WTC11 (cell line): ENCODE results near the gene THSD8. TPM values are rescaled to one million over a fixed set of nuclear protein-coding genes. Genes with fewer than 3 reads are reported as not detected.
A peak's percentile ranks its signal among the peaks of the same experiment; 100 is the strongest.

ENCODE experiments used
- ATAC-seq: fragments of 200-7000 bp; cut with Tn5 transposase; 2 replicates; pipeline ENCODE4 v1.10.0; 2021; ENCODE audit warnings: mild to moderate bottlenecking, moderate library complexity
- CTCF ChIA-PET: fragments of 300-600 bp; sonication (Branson Sonifier 250); formaldehyde crosslinking; loops from one replicate; lab custom pipeline; 2021; ENCODE audit warnings: antibody characterized with exemption; lab: Charles Lee
- POLR2A ChIA-PET: fragments of 350-600 bp; sonication (Branson Sonifier 250); formaldehyde crosslinking; loops from one replicate; lab custom pipeline; 2021; ENCODE audit warnings: antibody characterized with exemption; lab: Charles Lee
- DNase-seq: peaks from one replicate; pipeline ENCODE4 v3.0.0; 2021; ENCODE audit warnings: low spot score
- H3K27ac Mint-ChIP-seq: 2 replicates; pipeline ENCODE4 v1.8.0; 2021; ENCODE audit warnings: mixed read lengths
- H3K27me3 Mint-ChIP-seq: 2 replicates; pipeline ENCODE4 v1.8.0; 2021; ENCODE audit warnings: low read depth, mild to moderate bottlenecking, moderate library complexity, mixed read lengths
- H3K36me3 Mint-ChIP-seq: 2 replicates; pipeline ENCODE4 v1.8.0; 2021; ENCODE audit warnings: mixed read lengths
- H3K4me1 Mint-ChIP-seq: 2 replicates; pipeline ENCODE4 v1.8.0; 2022; ENCODE audit warnings: mixed read lengths
- H3K4me3 Mint-ChIP-seq: 2 replicates; pipeline ENCODE4 v1.8.0; 2021; ENCODE audit warnings: mild to moderate bottlenecking, moderate library complexity, mixed read lengths
- H3K9me3 Mint-ChIP-seq: 2 replicates; pipeline ENCODE4 v1.8.0; 2021; ENCODE audit warnings: mixed read lengths
- ATF1 ChIP-seq: sonication (generic); formaldehyde crosslinking; IDR thresholded peaks from 2 replicates; pipeline ENCODE4 v1.8.1; 2023; ENCODE audit warnings: mild to moderate bottlenecking, moderate library complexity, missing genetic modification reagents
- CBFB ChIP-seq: sonication (generic); formaldehyde crosslinking; IDR thresholded peaks from 2 replicates; pipeline ENCODE4 v1.8.1; 2022; ENCODE audit warnings: mild to moderate bottlenecking, low read depth, missing genetic modification reagents
- CREB1 ChIP-seq: sonication (generic); formaldehyde crosslinking; IDR thresholded peaks from 2 replicates; pipeline ENCODE4 v1.8.0; 2023; ENCODE audit warnings: mild to moderate bottlenecking, missing genetic modification reagents
- NFYB ChIP-seq: sonication (generic); formaldehyde crosslinking; conservative IDR thresholded peaks from 2 replicates; pipeline ENCODE4 v1.8.0; 2022; ENCODE audit warnings: low read depth, missing genetic modification reagents
- SP1 ChIP-seq: sonication (generic); formaldehyde crosslinking; conservative IDR thresholded peaks from 2 replicates; pipeline ENCODE4 v1.8.1; 2022; ENCODE audit warnings: missing genetic modification reagents
- TEAD4 ChIP-seq: sonication (generic); formaldehyde crosslinking; IDR thresholded peaks from 2 replicates; pipeline ENCODE4 v1.8.0; 2022; ENCODE audit warnings: mild to moderate bottlenecking, missing genetic modification reagents
- ZNF416 ChIP-seq: fragments of 250-450 bp; sonication (Bioruptor Pico); IDR thresholded peaks from 2 replicates; pipeline ENCODE4 v1.9.0; 2021; ENCODE audit warnings: mild to moderate bottlenecking, inconsistent platforms
- ZNF671 ChIP-seq: fragments of 250-450 bp; sonication (Bioruptor Pico); IDR thresholded peaks from 2 replicates; pipeline ENCODE4 v1.8.0; 2021; ENCODE audit warnings: mild to moderate bottlenecking
- total RNA-seq: library from RNA; stranded (reverse); gene quantifications from 3 replicates; pipeline ENCODE4 v1.2.3, GENCODE V29; 2021
- TF ChIP-seq, protein P1 (sequence below): sonication (generic); formaldehyde crosslinking; IDR thresholded peaks from 2 replicates; pipeline ENCODE4 v1.8.1; 2023; ENCODE audit warnings: mild to moderate bottlenecking, missing genetic modification reagents, borderline replicate concordance
- TF ChIP-seq, protein P2 (sequence below): fragments of 250-450 bp; sonication (Bioruptor Pico); conservative IDR thresholded peaks from 2 replicates; pipeline ENCODE4 v1.9.0; 2021; ENCODE audit warnings: mild to moderate bottlenecking
- TF ChIP-seq, protein P3 (sequence below): sonication (generic); formaldehyde crosslinking; IDR thresholded peaks from 2 replicates; pipeline ENCODE4 v1.8.1; 2023; ENCODE audit warnings: mild to moderate bottlenecking, missing genetic modification reagents, moderate library complexity
- TF ChIP-seq, protein P4 (sequence below): sonication (generic); formaldehyde crosslinking; IDR thresholded peaks from 2 replicates; pipeline ENCODE4 v1.8.0; 2022; ENCODE audit warnings: mild to moderate bottlenecking, missing genetic modification reagents
- TF ChIP-seq, protein P5 (sequence below): fragments of 250-450 bp; sonication (Bioruptor Pico); IDR thresholded peaks from 2 replicates; pipeline ENCODE4 v2.1.2; 2022; ENCODE audit warnings: mild to moderate bottlenecking, moderate library complexity
- TF ChIP-seq, protein P6 (sequence below): sonication (generic); formaldehyde crosslinking; IDR thresholded peaks from 2 replicates; pipeline ENCODE4 v1.8.1; 2023; ENCODE audit warnings: mild to moderate bottlenecking, missing genetic modification reagents
- TF ChIP-seq, protein P7 (sequence below): fragments of 250-450 bp; sonication (Bioruptor Pico); IDR thresholded peaks from 2 replicates; pipeline ENCODE4 v1.9.0; 2021; ENCODE audit warnings: moderate library complexity, mild to moderate bottlenecking, inconsistent platforms, borderline replicate concordance
- TF ChIP-seq, protein P8 (sequence below): sonication (generic); formaldehyde crosslinking; IDR thresholded peaks from 2 replicates; pipeline ENCODE4 v1.8.1; 2022; ENCODE audit warnings: mild to moderate bottlenecking, moderate library complexity, missing genetic modification reagents

The THSD8 gene
- total RNA-seq, 1 experiment from 2014 or later = 30.1 TPM

DNA sequence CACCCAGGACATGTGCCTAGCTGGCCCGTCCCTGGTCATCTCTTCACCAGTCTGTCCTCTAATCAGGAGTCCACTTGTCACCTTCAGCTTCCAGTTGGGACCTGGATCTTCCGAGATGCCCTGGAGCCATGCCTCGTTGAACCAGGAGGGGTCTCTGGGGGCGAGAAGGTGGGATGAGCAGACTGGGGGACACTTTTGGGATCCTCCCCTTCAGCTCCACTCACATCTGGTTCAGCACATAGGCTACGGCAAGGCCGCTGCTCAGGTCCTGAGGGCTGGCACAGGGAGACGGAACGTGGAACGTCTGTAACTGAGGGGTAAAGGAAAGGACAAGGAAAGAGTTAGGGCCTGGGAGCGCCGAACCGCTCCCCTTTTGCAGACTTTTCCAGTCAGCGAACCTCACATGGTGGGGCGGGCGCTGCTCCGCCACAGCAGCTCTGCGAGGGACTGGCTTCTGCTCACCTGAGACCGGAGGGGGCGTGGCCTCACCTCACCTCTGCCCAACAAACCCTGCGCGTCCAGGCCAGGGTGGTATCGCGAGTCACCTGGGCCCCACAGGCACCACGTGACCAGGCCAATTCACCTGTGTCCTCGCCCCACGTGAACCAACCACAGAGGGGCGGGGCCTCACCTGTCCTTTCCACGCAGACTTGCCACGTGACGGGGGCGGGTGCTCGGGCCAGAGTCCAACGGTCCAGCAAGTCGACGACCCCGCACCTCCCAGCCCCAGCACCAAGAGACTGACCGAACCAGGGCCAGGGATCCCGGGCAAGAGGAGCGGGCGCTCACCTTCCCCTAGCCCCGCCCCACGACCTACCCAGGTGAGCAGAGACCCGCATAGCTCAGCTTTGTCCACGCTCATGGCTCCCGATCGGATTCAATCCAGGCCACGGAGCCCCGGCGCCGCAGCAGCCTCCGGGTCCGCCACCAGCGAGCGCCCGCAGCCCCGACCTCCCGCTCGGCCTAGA lies 27.0 kb upstream of the THSD8 start, which contains the start of gene HOOK2 (continued):
- TF ChIP-seq, protein P1, sequence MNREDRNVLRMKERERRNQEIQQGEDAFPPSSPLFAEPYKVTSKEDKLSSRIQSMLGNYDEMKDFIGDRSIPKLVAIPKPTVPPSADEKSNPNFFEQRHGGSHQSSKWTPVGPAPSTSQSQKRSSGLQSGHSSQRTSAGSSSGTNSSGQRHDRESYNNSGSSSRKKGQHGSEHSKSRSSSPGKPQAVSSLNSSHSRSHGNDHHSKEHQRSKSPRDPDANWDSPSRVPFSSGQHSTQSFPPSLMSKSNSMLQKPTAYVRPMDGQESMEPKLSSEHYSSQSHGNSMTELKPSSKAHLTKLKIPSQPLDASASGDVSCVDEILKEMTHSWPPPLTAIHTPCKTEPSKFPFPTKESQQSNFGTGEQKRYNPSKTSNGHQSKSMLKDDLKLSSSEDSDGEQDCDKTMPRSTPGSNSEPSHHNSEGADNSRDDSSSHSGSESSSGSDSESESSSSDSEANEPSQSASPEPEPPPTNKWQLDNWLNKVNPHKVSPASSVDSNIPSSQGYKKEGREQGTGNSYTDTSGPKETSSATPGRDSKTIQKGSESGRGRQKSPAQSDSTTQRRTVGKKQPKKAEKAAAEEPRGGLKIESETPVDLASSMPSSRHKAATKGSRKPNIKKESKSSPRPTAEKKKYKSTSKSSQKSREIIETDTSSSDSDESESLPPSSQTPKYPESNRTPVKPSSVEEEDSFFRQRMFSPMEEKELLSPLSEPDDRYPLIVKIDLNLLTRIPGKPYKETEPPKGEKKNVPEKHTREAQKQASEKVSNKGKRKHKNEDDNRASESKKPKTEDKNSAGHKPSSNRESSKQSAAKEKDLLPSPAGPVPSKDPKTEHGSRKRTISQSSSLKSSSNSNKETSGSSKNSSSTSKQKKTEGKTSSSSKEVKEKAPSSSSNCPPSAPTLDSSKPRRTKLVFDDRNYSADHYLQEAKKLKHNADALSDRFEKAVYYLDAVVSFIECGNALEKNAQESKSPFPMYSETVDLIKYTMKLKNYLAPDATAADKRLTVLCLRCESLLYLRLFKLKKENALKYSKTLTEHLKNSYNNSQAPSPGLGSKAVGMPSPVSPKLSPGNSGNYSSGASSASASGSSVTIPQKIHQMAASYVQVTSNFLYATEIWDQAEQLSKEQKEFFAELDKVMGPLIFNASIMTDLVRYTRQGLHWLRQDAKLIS = no peak
- TF ChIP-seq TEAD4 (CRISPR knock-in tag) (no peak), ZNF671 (CRISPR knock-in tag) (no peak)
- TF ChIP-seq, protein P2, sequence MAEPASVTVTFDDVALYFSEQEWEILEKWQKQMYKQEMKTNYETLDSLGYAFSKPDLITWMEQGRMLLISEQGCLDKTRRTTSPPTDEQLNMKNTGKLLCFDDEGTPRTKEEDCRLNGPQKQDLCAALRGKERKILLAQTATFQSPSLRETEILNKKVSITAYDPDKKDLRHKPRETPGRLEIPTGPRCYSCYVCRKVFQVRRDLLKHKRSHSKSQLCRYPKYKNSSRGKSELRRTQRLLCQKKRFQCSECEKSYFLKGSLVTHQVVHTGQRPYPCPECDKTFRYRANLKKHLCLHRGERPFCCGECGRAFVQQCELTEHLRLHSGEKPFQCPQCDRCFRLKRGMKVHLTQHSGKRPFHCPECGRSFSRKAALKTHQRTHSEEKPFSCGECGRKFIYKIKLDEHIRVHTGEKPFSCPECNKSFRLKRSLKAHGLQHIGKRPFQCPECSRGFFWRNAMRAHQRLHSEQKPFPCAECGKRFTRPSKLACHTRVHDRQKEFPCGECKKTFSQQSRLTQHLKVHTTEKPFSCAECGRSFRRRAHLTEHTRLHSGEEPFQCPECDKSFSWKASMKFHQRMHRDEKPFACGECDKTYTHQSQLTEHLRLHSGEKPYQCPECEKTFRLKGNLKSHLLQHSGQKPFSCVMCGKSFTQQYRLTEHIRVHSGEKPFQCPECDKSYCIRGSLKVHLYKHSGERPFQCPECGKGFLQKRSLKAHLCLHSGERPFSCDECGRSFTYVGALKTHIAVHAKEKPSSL = no peak
- TF ChIP-seq, protein P3, sequence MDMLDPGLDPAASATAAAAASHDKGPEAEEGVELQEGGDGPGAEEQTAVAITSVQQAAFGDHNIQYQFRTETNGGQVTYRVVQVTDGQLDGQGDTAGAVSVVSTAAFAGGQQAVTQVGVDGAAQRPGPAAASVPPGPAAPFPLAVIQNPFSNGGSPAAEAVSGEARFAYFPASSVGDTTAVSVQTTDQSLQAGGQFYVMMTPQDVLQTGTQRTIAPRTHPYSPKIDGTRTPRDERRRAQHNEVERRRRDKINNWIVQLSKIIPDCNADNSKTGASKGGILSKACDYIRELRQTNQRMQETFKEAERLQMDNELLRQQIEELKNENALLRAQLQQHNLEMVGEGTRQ (CRISPR knock-in tag) = peak; percentile 99
- TF ChIP-seq, all 79 proteins: peak for 12

DNA sequence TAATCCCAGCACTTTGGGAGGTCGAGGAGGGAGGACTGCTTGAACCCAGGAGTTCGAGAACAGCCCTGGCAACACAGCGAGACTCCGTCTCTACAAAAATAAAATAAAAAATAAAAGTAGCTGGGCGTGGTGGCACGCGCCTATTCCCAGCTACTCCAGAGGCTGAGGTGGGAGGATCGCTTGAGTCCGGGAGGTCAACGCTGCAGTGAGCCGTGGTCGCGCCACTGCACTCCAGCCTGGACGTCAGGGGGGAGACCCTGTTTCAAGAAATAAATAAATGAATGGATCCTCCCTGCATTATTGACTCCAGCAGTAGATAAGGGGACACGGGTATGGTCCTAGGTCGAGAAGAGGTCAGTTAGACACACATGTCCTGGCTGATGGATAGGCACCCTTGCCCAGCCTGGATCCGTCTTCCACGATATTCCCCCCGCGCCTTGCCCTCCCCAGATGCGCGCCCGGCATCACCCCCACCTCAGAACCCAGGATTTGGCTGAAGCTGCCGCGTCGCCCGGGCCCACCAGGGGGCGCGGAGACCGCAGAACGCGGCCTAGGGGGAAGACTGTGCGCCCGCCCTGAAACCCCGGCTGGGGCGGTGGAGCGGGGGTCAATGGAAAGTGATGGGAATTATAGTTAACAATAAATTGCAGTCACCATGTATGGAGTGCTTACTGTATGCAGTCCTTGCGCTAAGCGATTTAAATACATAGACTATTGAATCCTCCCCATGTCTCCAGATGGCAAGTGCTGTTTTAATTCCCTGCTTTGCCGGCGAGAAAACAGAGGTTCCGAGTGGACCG lies 24.5 kb upstream of the THSD8 start:
- Mint-ChIP-seq H3K4me1 (peaks cover 21% of the 10 kb centered on the region), H3K27ac (peak overlapping the region; percentile 49), H3K27me3 (no peaks in the 10 kb centered on the region; the same call in 1 of the 2 replicates), H3K9me3 (no peaks in the 10 kb centered on the region), H3K36me3 (peaks cover 9% of the 10 kb centered on the region), H3K4me3 (peak overlapping the region; percentile 79)
- peak; percentile 39 for ATAC-seq
- POLR2A ChIA-PET = interaction anchor here (1.0 to 3.0 kb wide), 6 partner anchors 10 to 103 kb away, joined by 3 to 29 read pairs (median 6); partner anchors contain the start of genes DNASE2 and JUNB
- peak; percentile 91 for DNase-seq
- CTCF ChIA-PET = interaction anchor here (0.6 to 7.7 kb wide), 29 partner anchors 8 to 160 kb away, joined by 3 to 136 read pairs (median 7); partner anchors contain the start of genes BEST2, GCDH, GET3 and JUNB
- no peak for TF ChIP-seq CREB1 (CRISPR knock-in tag)
- TF ChIP-seq, protein P4, sequence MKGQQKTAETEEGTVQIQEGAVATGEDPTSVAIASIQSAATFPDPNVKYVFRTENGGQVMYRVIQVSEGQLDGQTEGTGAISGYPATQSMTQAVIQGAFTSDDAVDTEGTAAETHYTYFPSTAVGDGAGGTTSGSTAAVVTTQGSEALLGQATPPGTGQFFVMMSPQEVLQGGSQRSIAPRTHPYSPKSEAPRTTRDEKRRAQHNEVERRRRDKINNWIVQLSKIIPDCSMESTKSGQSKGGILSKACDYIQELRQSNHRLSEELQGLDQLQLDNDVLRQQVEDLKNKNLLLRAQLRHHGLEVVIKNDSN (CRISPR knock-in tag) = no peak
- TF ChIP-seq, protein P5, sequence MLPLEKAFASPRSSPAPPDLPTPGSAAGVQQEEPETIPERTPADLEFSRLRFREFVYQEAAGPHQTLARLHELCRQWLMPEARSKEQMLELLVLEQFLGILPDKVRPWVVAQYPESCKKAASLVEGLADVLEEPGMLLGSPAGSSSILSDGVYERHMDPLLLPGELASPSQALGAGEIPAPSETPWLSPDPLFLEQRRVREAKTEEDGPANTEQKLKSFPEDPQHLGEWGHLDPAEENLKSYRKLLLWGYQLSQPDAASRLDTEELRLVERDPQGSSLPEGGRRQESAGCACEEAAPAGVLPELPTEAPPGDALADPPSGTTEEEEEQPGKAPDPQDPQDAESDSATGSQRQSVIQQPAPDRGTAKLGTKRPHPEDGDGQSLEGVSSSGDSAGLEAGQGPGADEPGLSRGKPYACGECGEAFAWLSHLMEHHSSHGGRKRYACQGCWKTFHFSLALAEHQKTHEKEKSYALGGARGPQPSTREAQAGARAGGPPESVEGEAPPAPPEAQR (CRISPR knock-in tag) = no peak
- TF ChIP-seq, protein P6, sequence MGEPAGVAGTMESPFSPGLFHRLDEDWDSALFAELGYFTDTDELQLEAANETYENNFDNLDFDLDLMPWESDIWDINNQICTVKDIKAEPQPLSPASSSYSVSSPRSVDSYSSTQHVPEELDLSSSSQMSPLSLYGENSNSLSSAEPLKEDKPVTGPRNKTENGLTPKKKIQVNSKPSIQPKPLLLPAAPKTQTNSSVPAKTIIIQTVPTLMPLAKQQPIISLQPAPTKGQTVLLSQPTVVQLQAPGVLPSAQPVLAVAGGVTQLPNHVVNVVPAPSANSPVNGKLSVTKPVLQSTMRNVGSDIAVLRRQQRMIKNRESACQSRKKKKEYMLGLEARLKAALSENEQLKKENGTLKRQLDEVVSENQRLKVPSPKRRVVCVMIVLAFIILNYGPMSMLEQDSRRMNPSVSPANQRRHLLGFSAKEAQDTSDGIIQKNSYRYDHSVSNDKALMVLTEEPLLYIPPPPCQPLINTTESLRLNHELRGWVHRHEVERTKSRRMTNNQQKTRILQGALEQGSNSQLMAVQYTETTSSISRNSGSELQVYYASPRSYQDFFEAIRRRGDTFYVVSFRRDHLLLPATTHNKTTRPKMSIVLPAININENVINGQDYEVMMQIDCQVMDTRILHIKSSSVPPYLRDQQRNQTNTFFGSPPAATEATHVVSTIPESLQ (CRISPR knock-in tag) = no peak
- TF ChIP-seq, protein P2 = no peak
- no peak for TF ChIP-seq ZNF416 (CRISPR knock-in tag)
- TF ChIP-seq, protein P7, sequence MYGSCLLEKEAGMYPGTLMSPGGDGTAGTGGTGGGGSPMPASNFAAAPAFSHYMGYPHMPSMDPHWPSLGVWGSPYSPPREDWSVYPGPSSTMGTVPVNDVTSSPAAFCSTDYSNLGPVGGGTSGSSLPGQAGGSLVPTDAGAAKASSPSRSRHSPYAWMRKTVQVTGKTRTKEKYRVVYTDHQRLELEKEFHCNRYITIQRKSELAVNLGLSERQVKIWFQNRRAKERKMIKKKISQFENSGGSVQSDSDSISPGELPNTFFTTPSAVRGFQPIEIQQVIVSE (CRISPR knock-in tag) = no peak
- no peak for TF ChIP-seq CBFB (CRISPR knock-in tag)
- no peak for TF ChIP-seq ATF1 (CRISPR knock-in tag)
- no peak for TF ChIP-seq NFYB (CRISPR knock-in tag)
- TF ChIP-seq SP1 (CRISPR knock-in tag) = no peak
- TF ChIP-seq, protein P8, sequence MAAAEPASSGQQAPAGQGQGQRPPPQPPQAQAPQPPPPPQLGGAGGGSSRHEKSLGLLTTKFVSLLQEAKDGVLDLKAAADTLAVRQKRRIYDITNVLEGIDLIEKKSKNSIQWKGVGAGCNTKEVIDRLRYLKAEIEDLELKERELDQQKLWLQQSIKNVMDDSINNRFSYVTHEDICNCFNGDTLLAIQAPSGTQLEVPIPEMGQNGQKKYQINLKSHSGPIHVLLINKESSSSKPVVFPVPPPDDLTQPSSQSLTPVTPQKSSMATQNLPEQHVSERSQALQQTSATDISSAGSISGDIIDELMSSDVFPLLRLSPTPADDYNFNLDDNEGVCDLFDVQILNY (CRISPR knock-in tag) = no peak
